Gastrocnemius medialis (tissue), 4 donors: ENCODE results near the gene SLC25A41. TPM values are rescaled to one million over a fixed set of nuclear protein-coding genes. Genes with fewer than 3 reads are reported as not detected.
A peak's percentile ranks its signal among the peaks of the same experiment; 100 is the strongest.

Source experiments
- ATAC-seq, 2 donors: fragments of 150-250 bp; one replicate each; pipeline ENCODE4 v1.9.1; 2016
- DNase-seq, 2 donors: peaks; one replicate each; pipeline ENCODE4 v3.0.0-alpha.2; 2019
- H3K27ac ChIP-seq, 4 donors: fragments of 200-600 bp; sonication (generic); 1 replicate in 1 of 4; 2 replicates in 3 of 4; pipeline ENCODE4 v1.5.1; 2016 to 2018; ENCODE audit warnings: mild to moderate bottlenecking in 2 of 4, moderate library complexity in 1 of 4
- H3K27me3 ChIP-seq, 3 donors: fragments of 200-600 bp; sonication (generic) in 2 of 3; 1 replicate in 1 of 3; 2 replicates in 2 of 3; pipeline versions ENCODE4 v1.5.1 to v1.6.0; 2016 to 2019; ENCODE audit warnings: mild to moderate bottlenecking in 1 of 3, moderate library complexity in 1 of 3
- H3K36me3 ChIP-seq, 2 donors: fragments of 200-600 bp; sonication (generic) in 1 of 2; one replicate each; pipeline ENCODE4 v1.5.1; 2017 to 2018
- H3K4me1 ChIP-seq, 2 donors: fragments of 200-600 bp; sonication (generic) in 1 of 2; one replicate each; pipeline ENCODE4 v1.5.1; 2016 to 2017; ENCODE audit warnings: mild to moderate bottlenecking in 2 of 2
- H3K4me3 ChIP-seq, 4 donors: fragments of 200-600 bp; sonication (generic) in 3 of 4; 1 replicate in 1 of 4; 2 replicates in 3 of 4; pipeline ENCODE4 v1.5.1; 2016 to 2019; ENCODE audit warnings: mild to moderate bottlenecking in 2 of 4
- H3K9me3 ChIP-seq, 3 donors: fragments of 200-600 bp; sonication (generic) in 2 of 3; 1 replicate in 1 of 3; 2 replicates in 2 of 3; pipeline ENCODE4 v1.5.1; 2016 to 2019
- POLR2A ChIP-seq, 2 donors: fragments of 450-650 bp; IDR thresholded peaks; one replicate each; pipeline ENCODE4 v1.6.1; 2017; ENCODE audit warnings: antibody characterized with exemption in 2 of 2, mild to moderate bottlenecking in 2 of 2, moderate library complexity in 2 of 2
- in situ Hi-C, 4 donors: fragments of 200-750 bp; cut with MboI; loops; one replicate each; pipeline versions ENCODE4 v1.15.0 to v1.8.0; 2017; ENCODE audit warnings: low sequenced_read_pairs in 4 of 4
- intact Hi-C: fragments of 100-400 bp; cut with DNase I; formaldehyde crosslinking; loops from one replicate; pipeline ENCODE4 v1.15.1; 2023; ENCODE audit warnings: low total_unique reads
- total RNA-seq, 4 donors: library from RNA; depleted of rRNA; stranded (reverse); fragments of >200 nt; gene quantifications; one replicate each; pipeline versions ENCODE4 v1.1.0 to v1.2.3, GENCODE V29; 2016
- TF ChIP-seq, protein P1 (sequence below), 5 experiments: fragments of 450-650 bp in 3 of 5; fragments of 200-600 bp in 2 of 5; sonication (generic) in 2 of 5; IDR thresholded peaks in 4 of 5; conservative IDR thresholded peaks in 1 of 5; 1 replicate in 4 of 5; 2 replicates in 1 of 5; pipeline ENCODE4 v1.5.1; 2016 to 2019; ENCODE audit warnings: antibody characterized with exemption in 5 of 5, mild to moderate bottlenecking in 3 of 5, moderate library complexity in 3 of 5

SLC25A41 gene
- total RNA-seq, 4 donors from 2014 or later = 0.42 TPM; not detected in 3

DNA sequence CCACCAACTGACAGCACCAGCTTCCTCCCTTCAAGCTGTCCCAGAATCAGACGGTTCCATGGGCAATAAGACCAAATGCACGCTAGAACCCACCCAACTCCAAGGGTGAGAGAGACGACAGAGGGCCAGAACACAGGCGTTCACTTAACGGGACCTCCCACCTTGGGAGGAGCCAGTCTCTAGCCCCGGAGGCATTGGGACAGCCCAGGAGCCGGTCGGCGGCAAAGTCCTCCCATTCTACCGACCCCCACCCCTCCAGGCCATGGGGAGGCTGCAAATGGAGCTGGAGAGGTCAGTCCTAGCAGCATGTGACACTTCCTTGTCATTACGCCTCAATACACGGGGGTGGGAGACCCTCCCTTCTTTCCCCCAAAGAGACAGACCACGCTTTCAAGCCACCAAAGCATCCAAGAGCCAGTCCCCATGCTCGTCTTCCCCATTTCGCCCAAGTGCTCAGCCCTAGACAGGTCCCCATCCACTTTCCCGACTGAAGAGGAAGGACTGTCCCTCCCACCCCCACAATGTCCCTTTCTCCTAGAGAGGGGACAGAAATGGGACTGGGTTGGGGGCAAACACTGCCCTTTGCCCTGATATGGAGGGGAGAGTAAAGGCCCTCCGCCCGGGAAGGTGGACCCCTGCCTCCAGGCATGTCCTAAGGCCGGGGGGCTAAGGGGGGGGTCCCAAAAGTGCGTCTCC lies 9.9 kb downstream of the SLC25A41 start:
- intact Hi-C loops = loop anchor here (1.0 to 10.0 kb wide), 2 partner anchors 30 to 209 kb away; partner anchors contain the start of gene GTF2F1
- DNase-seq = no peak
- H3K4me3 ChIP-seq = peak overlapping the region; percentile 56 to 87 (median 82)
- no peaks in the 10 kb centered on the region for H3K9me3 ChIP-seq
- H3K27ac ChIP-seq = peak overlapping the region; percentile 74 to 87 (median 84)
- H3K27me3 ChIP-seq = no peaks in the 10 kb centered on the region
- no peak for ATAC-seq
- peaks cover 20 to 24% of the 10 kb centered on the region in 2 donors for H3K4me1 ChIP-seq
- peaks cover 0 to 34% of the 10 kb centered on the region in 2 donors for H3K36me3 ChIP-seq
- in situ Hi-C loops = no loop called here
- TF ChIP-seq, protein P1, sequence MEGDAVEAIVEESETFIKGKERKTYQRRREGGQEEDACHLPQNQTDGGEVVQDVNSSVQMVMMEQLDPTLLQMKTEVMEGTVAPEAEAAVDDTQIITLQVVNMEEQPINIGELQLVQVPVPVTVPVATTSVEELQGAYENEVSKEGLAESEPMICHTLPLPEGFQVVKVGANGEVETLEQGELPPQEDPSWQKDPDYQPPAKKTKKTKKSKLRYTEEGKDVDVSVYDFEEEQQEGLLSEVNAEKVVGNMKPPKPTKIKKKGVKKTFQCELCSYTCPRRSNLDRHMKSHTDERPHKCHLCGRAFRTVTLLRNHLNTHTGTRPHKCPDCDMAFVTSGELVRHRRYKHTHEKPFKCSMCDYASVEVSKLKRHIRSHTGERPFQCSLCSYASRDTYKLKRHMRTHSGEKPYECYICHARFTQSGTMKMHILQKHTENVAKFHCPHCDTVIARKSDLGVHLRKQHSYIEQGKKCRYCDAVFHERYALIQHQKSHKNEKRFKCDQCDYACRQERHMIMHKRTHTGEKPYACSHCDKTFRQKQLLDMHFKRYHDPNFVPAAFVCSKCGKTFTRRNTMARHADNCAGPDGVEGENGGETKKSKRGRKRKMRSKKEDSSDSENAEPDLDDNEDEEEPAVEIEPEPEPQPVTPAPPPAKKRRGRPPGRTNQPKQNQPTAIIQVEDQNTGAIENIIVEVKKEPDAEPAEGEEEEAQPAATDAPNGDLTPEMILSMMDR (IDR thresholded peaks at IDR 0.05 in 4 of 5, conservative IDR thresholded peaks at IDR 0.05 in 1 of 5) = no peak
- TF ChIP-seq POLR2A (IDR thresholded peaks at IDR 0.05) = no peak

DNA sequence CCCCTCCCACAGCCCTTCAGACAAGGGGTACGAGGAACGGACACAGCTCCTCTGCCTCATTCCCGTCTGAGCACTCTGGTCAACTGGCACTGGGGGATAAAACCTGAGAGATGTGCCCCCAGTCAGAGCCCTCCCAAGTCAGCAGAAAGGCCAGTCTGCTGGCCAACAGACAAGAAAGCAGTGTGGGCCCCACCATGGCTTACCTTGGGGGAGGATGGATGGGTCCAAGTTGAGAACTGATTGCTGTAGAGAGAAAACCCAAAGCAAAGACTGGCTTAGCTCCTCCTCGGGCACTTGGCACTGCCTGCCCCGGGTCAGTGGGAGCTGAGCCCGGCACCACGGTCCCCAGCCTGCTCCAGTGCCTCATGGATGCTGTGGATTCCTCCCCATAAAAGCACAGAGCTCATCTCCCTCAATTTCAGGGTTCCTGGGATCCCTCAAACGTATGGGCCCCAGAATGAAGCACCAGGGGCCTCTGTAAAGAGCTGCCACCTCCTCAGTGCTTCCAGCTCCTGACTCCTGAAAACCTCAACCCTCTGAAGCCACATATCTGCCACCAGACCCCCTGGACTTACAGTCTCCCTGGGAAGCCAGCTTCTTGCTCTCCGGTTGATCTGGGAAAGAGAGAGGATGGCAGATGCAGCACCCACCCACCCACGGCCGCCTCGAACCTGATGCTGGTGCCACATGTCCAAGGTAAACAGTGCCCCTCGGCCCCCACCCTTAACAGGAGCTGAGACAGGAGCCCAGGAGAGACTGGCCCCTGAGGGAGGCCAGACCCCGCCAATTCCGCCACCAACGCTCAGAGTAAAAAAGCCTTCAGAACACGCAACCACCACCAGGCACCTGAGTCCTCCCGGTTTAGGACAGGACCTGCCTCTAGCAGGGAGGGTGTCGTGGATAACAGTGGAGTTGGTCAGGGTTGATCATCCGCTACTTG lies 12.2 kb downstream of the SLC25A41 start:
- Histone ChIP-seq H3K36me3 (peaks cover 0 to 57% of the 10 kb centered on the region in 2 donors), H3K4me3 (no peak overlapping the region), H3K27ac (no peak overlapping the region), H3K4me1 (peaks cover 20 to 24% of the 10 kb centered on the region in 2 donors), H3K9me3 (no peaks in the 10 kb centered on the region), H3K27me3 (no peaks in the 10 kb centered on the region)
- in situ Hi-C loops = no loop called here
- TF ChIP-seq, protein P1 (IDR thresholded peaks at IDR 0.05 in 4 of 5, conservative IDR thresholded peaks at IDR 0.05 in 1 of 5) = no peak
- TF ChIP-seq POLR2A (IDR thresholded peaks at IDR 0.05) = no peak
- no peak for ATAC-seq
- intact Hi-C loops = loop anchor here (10.0 kb wide), 1 partner anchor 207 kb away; no protein-coding TSS in a partner anchor
- DNase-seq = no peak

DNA sequence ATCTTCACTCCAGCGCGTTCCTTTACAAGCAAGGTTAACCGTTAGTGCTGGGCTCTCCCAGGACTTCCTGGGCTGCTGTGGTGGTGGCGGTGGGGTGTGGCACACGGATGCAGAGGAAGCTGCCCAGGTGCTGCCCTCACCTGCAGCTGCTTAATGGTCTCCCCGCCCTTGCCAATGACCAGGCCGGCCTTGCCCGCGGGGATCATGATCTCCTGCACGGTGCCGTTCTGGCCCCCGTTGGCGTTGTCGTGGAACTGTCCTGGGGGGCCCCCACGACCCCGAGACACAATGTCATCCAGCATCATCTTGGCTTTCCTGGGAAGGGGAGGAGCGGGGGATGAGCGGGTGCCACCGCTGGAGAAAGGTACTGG lies 15.0 kb downstream of the SLC25A41 start:
- in situ Hi-C loops = no loop called here
- TF ChIP-seq, protein P1 (IDR thresholded peaks at IDR 0.05 in 4 of 5, conservative IDR thresholded peaks at IDR 0.05 in 1 of 5) = no peak
- TF ChIP-seq POLR2A (IDR thresholded peaks at IDR 0.05) = no peak

DNA sequence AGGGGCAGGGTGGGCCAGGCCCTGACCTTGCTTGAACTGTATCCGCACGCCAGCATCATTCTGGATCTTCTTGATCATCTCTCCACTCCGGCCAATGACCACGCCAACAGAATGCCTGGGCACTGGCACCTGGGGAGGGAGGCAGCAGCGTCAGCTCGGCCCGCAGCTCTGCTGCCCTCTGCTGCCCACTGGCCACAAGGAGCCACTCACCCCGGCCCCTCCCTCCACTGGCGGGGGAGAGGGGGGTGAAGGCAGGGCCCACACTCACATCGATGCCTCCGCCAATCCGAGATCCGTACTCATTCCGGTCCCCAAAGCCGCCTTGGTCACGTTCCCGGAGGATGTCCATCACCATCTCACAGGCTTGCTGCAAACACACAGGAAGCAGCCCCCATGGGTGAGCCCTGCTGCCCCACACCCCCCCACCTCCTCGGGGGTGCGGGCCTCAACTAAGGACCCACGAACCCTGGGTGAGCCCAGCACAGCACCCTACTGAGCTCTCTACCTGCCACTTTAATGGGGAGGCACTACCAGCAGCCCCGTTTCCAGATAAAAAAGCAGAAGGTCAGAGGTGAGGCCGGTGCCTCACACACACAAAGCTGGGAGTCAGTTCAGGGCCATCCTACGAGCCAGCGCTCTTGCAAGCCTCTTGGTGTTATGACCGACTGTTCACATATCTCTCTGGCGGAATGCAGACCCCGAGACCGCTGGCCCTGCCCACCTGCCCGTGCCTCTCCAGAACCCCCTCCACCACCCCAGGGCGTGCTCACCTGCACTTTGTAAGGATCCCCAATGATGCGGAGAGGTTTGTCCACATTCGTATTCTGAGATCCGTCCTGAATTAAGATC lies 15.6 kb downstream of the SLC25A41 start:
- Histone ChIP-seq H3K4me1 (peaks cover 10 to 11% of the 10 kb centered on the region in 2 donors), H3K27me3 (no peaks in the 10 kb centered on the region), H3K9me3 (no peaks in the 10 kb centered on the region), H3K36me3 (peaks cover 0 to 82% of the 10 kb centered on the region in 2 donors), H3K27ac (no peak overlapping the region), H3K4me3 (no peak overlapping the region)
- TF ChIP-seq, protein P1 (IDR thresholded peaks at IDR 0.05 in 4 of 5, conservative IDR thresholded peaks at IDR 0.05 in 1 of 5) = peak in 1 of 5 experiments; percentile 16
- no peak for TF ChIP-seq POLR2A (IDR thresholded peaks at IDR 0.05)
- ATAC-seq (peak in 1 of 2 donors; percentile 18), DNase-seq (no peak)
- in situ Hi-C loops = no loop called here
- intact Hi-C loops = no loop called here

More for the DNA sequence above, 15.0 kb downstream of the SLC25A41 start:
- intact Hi-C loops = no loop called here
- no peaks in the 10 kb centered on the region for H3K27me3 ChIP-seq
- no peak overlapping the region for H3K4me3 ChIP-seq
- peaks cover 0 to 82% of the 10 kb centered on the region in 2 donors for H3K36me3 ChIP-seq
- H3K4me1 ChIP-seq = peaks cover 16% of the 10 kb centered on the region in 2 donors
- ATAC-seq (no peak), DNase-seq (no peak)
- H3K27ac ChIP-seq = no peak overlapping the region
- H3K9me3 ChIP-seq = no peaks in the 10 kb centered on the region
